BE2C (cell line): ENCODE results near the gene PRR35.
A peak's percentile ranks its signal among the peaks of the same experiment; 100 is the strongest.

Experiments used
- DNase-seq: peaks from one replicate; pipeline ENCODE4 v3.0.0-alpha.2; 2020
- H3K27me3 ChIP-seq: fragments of 250-450 bp; sonication (Bioruptor Pico); 2 replicates; pipeline ENCODE4 v1.5.1; 2020; ENCODE audit warnings: mild to moderate bottlenecking
- H3K36me3 ChIP-seq: fragments of 250-450 bp; sonication (Bioruptor Pico); 2 replicates; pipeline ENCODE4 v1.5.1; 2020; ENCODE audit warnings: mild to moderate bottlenecking
- H3K4me1 ChIP-seq: fragments of 250-450 bp; sonication (Bioruptor Pico); 2 replicates; pipeline ENCODE4 v1.5.1; 2020
- H3K4me3 ChIP-seq: 2 replicates; pipeline ENCODE4 v1.5.1; 2011; ENCODE audit warnings: low read depth, low read length
- H3K9me3 ChIP-seq: fragments of 250-450 bp; sonication (Bioruptor Pico); 2 replicates; pipeline ENCODE4 v1.5.1; 2020
- TF ChIP-seq, protein P1 (sequence below): IDR thresholded peaks from 2 replicates; pipeline ENCODE4 v1.5.1; 2012; ENCODE audit warnings: mild to moderate bottlenecking, low read depth, low read length

The PRR35 gene

GRCh38 chr16:585351-585750, 25.2 kb downstream of the PRR35 start:
- TF ChIP-seq, protein P1, sequence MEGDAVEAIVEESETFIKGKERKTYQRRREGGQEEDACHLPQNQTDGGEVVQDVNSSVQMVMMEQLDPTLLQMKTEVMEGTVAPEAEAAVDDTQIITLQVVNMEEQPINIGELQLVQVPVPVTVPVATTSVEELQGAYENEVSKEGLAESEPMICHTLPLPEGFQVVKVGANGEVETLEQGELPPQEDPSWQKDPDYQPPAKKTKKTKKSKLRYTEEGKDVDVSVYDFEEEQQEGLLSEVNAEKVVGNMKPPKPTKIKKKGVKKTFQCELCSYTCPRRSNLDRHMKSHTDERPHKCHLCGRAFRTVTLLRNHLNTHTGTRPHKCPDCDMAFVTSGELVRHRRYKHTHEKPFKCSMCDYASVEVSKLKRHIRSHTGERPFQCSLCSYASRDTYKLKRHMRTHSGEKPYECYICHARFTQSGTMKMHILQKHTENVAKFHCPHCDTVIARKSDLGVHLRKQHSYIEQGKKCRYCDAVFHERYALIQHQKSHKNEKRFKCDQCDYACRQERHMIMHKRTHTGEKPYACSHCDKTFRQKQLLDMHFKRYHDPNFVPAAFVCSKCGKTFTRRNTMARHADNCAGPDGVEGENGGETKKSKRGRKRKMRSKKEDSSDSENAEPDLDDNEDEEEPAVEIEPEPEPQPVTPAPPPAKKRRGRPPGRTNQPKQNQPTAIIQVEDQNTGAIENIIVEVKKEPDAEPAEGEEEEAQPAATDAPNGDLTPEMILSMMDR, result no peak
- no peak for DNase-seq

GRCh38 chr16:586047-586644, 26.0 kb downstream of the PRR35 start:
- TF ChIP-seq, protein P1, result no peak
- H3K27me3 ChIP-seq, result no peaks in the 10 kb centered on the region
- DNase-seq, result no peak
- H3K36me3 ChIP-seq, result no peaks in the 10 kb centered on the region
- H3K4me3 ChIP-seq, result no peak overlapping the region
- peaks cover 9% of the 10 kb centered on the region for H3K4me1 ChIP-seq
- no peaks in the 10 kb centered on the region for H3K9me3 ChIP-seq

More at GRCh38 chr16:585351-585750, 25.2 kb downstream of the PRR35 start:
- Histone ChIP-seq H3K36me3 (peaks cover 2% of the 10 kb centered on the region; the same call in 1 of the 2 replicates), H3K4me3 (no peak overlapping the region), H3K27me3 (no peaks in the 10 kb centered on the region), H3K4me1 (peaks cover 9% of the 10 kb centered on the region), H3K9me3 (no peaks in the 10 kb centered on the region)

DNA sequence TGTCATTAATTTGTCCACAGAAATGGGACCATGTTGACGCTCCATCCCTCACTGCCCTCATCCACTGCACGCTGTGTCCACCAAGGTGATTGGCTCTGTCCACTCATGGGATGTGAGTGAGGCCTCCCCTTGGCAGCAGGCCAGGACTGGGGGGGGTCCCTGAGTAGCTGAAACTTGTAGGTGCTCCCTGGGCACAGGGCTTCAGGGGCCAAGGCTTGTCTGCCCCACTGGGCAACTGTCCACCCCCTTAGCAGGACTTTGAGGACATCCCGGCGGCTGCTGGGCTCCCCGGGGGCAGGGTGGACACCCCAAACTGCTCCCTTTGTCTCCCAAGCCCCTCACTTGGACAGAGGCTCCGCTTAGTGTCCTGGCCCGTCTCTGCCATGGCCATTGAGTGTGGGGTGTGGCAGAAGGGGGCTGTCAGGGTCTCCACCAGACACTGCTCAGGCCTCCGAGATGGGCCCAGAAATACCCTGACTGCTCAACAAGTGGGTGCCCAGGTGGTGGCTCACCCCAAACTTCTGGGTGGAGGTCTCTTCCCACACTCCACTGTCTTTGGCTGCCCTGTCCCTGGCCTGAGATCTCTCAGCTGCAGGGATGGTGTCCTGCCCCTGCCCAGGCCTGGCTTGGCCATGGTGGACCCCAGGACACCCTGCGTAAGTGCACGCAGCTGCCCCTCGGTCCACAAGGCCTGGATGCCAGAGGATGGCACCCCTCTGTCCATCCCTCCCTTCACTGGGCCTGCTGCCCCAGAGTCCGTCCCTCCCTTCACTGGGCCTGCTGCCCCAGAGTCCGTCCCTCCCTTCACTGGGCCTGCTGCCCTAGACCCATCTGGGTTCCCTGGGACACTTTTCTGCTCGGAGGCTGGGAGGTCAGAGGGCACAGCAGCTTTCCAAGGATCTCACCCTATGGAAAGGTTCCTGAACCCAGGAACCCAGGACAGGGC, 26.7 kb downstream of the PRR35 start:
- Histone ChIP-seq H3K4me3 (no peak overlapping the region), H3K9me3 (no peaks in the 10 kb centered on the region), H3K36me3 (no peaks in the 10 kb centered on the region), H3K27me3 (no peaks in the 10 kb centered on the region), H3K4me1 (peaks cover 9% of the 10 kb centered on the region)
- TF ChIP-seq, protein P1, result no peak
- no peak for DNase-seq

- TF ChIP-seq, protein P1, result no peak
- Histone ChIP-seq H3K36me3 (no peaks in the 10 kb centered on the region), H3K27me3 (no peaks in the 10 kb centered on the region), H3K4me3 (peak overlapping the region; percentile 89), H3K4me1 (peaks cover 7% of the 10 kb centered on the region), H3K9me3 (no peaks in the 10 kb centered on the region)
- peak; percentile 62 for DNase-seq
Measured at GRCh38 chr16:588639-588888, 28.4 kb downstream of the PRR35 start.

DNA sequence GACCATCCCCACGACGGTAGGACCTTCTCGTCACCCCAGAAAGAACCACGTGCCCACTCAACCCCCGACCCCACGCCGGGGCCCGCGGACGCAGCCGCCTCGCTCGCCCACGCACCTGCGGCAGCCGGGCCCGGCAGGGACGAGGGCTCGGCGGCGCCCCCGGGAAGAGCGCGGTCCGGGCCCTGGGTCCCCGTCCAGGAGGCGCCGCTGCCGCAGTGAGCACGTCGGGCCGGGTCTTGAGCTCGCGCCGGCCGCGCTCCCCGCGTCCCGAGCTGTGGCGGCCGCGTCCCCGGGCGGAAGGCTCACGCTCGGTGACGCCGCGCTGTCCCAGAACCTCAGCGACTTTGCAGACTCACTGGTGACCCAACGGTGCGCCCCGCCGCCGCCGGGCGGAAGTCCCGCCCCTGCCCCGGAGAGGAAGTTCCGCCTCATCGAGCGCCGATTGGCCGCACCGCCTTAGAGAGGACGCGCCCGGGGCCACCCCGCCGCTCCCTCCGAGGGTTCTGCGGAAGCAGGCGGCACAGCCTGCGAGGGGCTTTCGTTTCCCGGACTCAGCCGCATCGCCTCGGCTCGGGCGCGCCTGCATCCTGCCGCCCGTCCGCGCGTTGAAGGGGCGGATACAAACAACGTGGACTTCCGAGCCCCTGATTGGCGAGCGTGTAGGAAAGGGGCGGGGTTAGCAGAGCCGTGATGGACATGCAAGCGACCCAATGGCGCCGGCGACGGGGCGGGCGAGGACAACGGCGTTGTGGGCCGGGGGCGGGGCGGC, 28.9 kb downstream of the PRR35 start:
- H3K9me3 ChIP-seq, result no peaks in the 10 kb centered on the region
- DNase-seq, result peak; percentile 97
- peak overlapping the region; percentile 89 for H3K4me3 ChIP-seq
- H3K27me3 ChIP-seq, result no peaks in the 10 kb centered on the region
- H3K36me3 ChIP-seq, result no peaks in the 10 kb centered on the region
- TF ChIP-seq, protein P1, result no peak
- peaks cover 5% of the 10 kb centered on the region for H3K4me1 ChIP-seq
